ENCODE measurements around the gene MORC3.
"Not testable (repeated sequence)": the region's sequence is repeated elsewhere in the genome, so short reads cannot be mapped to it uniquely, and the experiment has no call there.

The MORC3 gene

DNA sequence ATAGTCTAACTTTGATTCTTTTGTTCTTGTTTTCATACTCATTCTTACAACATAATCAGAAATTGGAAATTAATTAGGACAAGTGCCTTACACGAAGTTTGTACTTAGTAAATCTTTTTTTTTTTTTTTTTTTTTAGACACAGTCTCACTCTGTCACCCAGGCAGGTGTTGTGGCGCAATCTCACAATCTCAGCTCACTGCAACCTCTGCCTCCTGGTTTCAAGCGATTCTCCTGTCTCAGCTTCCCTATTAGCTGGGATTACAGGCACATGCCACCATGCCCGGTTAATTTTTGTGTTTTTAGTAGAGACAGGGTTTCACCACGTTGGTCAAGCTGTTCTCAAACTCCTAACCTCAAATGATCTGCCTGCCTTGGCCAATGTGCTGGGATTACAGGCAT is 77.6 kb downstream of the MORC3 start:
- no peak overlapping the region for H3K4me3 ChIP-seq (ENCODE audit: low read depth, low read length)
- no peak for TF ChIP-seq CTCF (IDR thresholded peaks at IDR 0.05; ENCODE audit: control insufficient read depth, extremely low read depth, insufficient read depth)
- DNase-seq (ENCODE audit: low read depth), result no peak

DNA sequence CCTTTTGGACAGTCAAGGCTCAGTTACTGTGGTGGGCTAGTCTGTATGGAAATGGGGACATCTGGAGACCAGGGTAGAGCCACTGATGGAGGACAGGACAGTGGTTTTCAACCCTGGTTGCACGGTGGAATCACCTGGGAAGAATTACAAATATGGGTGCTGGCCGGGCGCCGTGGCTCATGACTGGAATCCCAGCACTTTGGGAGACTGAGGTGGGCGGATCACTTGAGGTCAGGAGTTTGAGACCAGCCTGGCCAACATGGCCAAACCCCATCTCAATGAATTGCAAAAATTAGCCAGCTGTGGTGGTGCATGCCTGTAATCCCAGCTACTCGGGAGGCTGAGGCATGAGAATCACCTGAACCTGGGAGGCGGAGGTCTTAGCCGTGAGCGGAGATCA is 79.7 kb downstream of the MORC3 start:
- DNase-seq (ENCODE audit: low read depth); H3K4me3 ChIP-seq (ENCODE audit: low read depth, low read length): not testable (repeated sequence)

- no peak overlapping the region for H3K4me3 ChIP-seq (ENCODE audit: low read depth, low read length)
- no peak for DNase-seq (ENCODE audit: low read depth)
- TF ChIP-seq CTCF (IDR thresholded peaks at IDR 0.05; ENCODE audit: control insufficient read depth, extremely low read depth, insufficient read depth), result no peak
Observed at GRCh38 chr21:36400719-36401118, 80.7 kb downstream of the MORC3 start.

DNA sequence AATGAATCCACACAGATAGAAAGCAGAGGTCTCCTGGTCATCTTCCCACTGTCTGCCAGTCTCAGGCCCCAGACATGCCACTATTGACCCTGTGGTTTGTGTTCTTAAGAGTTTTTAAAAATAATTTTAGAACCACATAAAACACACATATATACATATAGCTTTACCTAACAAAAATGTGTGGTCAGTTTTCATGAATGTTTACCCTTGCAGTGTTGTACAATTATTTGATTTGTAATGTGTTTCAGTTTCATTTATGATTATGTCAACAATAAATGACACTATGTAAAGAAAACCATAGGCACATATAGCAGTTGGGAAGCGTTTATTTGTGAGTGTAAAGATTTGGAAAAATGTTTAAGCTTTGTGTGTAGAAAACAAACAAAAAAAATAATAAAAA is 82.3 kb downstream of the MORC3 start:
- H3K4me3 ChIP-seq (ENCODE audit: low read depth, low read length), result peak overlapping the region; percentile 44
- TF ChIP-seq CTCF (IDR thresholded peaks at IDR 0.05; ENCODE audit: control insufficient read depth, extremely low read depth, insufficient read depth), result no peak
- peak; percentile 63 for DNase-seq (ENCODE audit: low read depth)

DNA sequence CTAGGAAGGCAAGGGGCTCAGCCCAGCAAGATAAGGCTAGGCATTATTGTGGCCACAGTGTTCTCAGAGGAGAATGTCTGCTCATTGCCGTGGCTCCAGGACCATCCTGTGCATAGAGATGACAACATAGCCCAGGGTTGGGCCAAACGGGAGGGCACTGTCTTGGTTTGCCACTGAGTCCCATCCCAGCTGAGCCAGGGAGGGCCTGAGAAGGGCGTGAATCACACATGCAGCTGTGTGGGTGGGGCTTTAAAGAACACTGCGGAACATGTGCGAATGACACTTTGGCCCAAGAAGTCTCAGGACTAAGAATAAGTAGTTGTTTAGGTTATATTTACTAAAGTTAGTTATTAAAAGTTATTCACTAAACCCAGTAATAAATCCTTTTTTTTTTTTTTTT is 83.7 kb downstream of the MORC3 start:
- TF ChIP-seq CTCF (IDR thresholded peaks at IDR 0.05; ENCODE audit: control insufficient read depth, extremely low read depth, insufficient read depth), result no peak
- DNase-seq (ENCODE audit: low read depth), result no peak
- H3K4me3 ChIP-seq (ENCODE audit: low read depth, low read length), result no peak overlapping the region

GRCh38 chr21:36408568-36408967 is 88.6 kb downstream of the MORC3 start:
- no peak for TF ChIP-seq CTCF (IDR thresholded peaks at IDR 0.05; ENCODE audit: control insufficient read depth, extremely low read depth, insufficient read depth)
- H3K4me3 ChIP-seq (ENCODE audit: low read depth, low read length), result no peak overlapping the region
- no peak for DNase-seq (ENCODE audit: low read depth)

- no peak for DNase-seq (ENCODE audit: low read depth)
- TF ChIP-seq CTCF (IDR thresholded peaks at IDR 0.05; ENCODE audit: control insufficient read depth, extremely low read depth, insufficient read depth), result no peak
Observed at GRCh38 chr21:36411301-36411700, 91.3 kb downstream of the MORC3 start.

DNA sequence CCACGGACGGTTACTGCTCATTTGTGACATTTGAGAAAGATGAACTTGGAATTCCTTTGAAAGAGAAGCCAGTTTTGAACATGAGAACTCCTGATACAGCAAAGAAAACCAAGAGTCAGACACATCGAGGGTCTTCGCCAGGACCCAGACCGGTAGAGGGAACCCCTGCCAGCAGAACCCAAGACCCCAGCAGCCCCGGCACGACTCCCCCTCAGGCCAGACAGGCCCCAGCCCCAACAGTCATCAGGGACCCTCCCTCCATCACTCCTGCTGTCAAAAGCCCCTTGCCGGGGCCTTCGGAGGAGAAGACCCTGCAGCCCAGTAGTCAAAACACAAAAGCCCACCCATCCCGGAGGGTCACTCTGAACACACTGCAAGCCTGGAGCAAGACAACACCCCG is 92.9 kb downstream of the MORC3 start:
- no peak for DNase-seq (ENCODE audit: low read depth)
- no peak for TF ChIP-seq CTCF (IDR thresholded peaks at IDR 0.05; ENCODE audit: control insufficient read depth, extremely low read depth, insufficient read depth)
- no peak overlapping the region for H3K4me3 ChIP-seq (ENCODE audit: low read depth, low read length)

More at GRCh38 chr21:36411301-36411700, 91.3 kb downstream of the MORC3 start:
- no peak overlapping the region for H3K4me3 ChIP-seq (ENCODE audit: low read depth, low read length)
